GM18909 (cell line): ENCODE data around the gene ZC3H7B.
A peak's percentile ranks its signal among the peaks of the same experiment; 100 is the strongest.
"Not testable (repeated sequence)": the region's sequence is repeated elsewhere in the genome, so short reads cannot be mapped to it uniquely, and the experiment has no call there.

Experiments used
- ATAC-seq: cut with Tn5 transposase; IDR thresholded peaks from one replicate; pipeline ENCODE4 v1.9.1; 2021; ENCODE audit warnings: mild to moderate bottlenecking; ENCODE audit not compliant: unreplicated experiment, poor library complexity

ZC3H7B gene

GRCh38 chr22:41285441-41285819 is 15.9 kb upstream of the ZC3H7B start:
- no peak for ATAC-seq

- peak; percentile 95 for ATAC-seq
These were observed 15.3 kb upstream of the ZC3H7B start, which contains the start of gene RANGAP1 for GRCh38 chr22:41285820-41286638. Gene RANGAP1, minus strand, starts transcription at chr22:41286187. Its CDS starts 5,143 bp downstream, at chr22:41281044.

DNA sequence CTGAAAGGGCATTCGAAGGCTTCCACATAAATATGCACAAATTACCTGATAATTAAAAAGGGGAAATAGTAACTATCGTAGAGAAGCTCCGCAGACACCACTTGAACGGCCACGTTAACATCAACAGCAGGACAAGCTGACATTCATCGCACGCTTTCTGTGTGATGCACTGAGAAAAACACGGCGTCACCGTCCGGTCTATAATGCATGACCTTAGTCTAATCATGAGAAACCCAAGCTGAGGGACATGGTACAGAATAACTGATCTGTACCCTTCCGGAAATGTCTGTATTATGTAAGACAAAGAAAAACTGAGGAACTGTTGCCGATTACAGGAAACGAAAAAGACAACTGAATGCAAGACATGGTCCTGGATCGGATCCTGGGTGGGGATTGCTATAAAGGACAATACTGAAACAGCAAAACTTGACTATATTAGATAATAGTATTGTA is 14.7 kb upstream of the ZC3H7B start:
- peak; percentile 22 for ATAC-seq

- ATAC-seq = no peak
These were observed 12.9 kb upstream of the ZC3H7B start for GRCh38 chr22:41288245-41288946.

DNA sequence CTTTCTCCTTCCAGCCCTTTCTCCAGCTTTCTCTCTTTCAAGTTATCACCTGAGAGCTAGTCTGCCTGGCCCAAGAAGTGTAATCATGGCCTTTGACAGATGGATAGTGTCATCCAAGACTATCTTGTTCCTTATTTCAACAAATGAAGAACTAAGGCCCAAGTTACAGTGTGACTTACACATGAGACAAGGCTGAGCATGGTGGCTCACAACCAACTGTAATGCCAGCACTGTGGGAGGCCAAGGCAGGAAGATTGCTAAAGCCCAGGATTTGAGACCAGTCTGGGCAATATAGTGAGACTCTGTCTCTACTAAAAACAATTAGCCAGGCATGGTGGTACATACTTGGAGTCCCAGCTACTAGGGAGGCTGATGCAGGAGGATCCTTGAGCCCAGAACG is 11.7 kb upstream of the ZC3H7B start:
- ATAC-seq = no peak

DNA sequence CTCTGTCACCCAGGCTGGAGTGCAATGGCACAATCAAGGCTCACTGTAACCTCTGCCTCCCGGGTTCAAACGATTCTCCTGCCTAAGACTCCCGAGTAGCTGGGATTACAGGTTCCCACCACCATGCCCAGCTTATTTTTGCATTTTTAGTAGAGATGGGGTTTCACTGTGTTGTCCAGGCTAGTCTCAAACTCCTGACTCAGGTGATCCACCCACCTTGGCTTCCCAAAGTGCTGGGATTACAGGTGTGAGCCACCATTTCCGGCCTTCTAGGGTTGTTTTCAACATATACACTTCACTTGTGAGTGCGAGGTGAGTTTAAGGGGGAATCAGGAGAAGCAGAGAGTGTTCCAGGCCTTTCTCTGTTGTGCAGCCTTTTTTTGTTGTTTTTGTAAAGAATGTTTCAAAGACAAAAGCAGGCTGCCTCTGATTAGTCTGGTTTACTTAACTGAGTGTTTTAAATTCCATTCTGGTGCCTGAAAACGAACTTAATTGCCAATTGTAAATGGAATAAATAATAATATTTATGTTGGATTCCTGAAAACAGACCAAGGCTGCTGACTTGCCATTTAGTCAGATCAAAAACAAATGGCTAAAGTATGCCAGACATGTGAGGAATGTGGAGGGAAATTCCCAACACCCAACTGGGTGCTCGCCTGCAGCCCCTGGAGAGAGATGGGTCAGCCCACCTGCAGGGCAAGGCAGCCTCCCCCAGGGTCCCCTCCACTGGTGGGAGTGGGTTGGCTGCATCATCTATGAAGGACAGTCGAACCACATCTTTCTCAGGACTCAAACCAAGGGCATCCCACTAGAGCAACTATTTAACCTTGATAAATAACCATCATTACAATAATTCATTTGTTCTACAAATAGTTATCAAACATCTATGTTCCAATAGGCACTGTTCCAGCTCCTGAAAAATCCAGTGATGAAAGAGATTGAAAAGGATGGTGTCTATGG is 10.8 kb upstream of the ZC3H7B start:
- ATAC-seq = no peak

DNA sequence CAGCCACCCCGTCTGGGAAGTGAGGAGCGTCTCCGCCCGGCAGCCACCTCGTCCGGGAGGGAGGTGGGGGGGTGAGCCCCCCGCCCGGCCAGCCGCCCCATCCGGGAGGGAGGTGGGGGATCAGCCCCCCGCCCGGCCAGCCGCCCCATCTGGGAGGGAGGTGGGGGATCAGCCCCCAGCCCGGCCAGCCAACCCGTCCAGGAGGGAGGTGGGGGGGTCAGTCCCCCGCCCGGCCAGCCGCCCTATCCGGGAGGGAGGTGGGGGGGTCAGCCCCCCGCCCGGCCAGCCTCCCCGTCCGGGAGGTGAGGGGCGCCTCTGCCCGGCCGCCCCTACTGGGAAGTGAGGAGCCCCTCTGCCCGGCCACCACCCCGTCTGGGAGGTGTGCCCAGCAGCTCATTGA is 6.5 kb upstream of the ZC3H7B start:
- not testable (repeated sequence) for ATAC-seq

- no peak for ATAC-seq
These were observed 4.3 kb upstream of the ZC3H7B start for GRCh38 chr22:41296826-41297667.

DNA sequence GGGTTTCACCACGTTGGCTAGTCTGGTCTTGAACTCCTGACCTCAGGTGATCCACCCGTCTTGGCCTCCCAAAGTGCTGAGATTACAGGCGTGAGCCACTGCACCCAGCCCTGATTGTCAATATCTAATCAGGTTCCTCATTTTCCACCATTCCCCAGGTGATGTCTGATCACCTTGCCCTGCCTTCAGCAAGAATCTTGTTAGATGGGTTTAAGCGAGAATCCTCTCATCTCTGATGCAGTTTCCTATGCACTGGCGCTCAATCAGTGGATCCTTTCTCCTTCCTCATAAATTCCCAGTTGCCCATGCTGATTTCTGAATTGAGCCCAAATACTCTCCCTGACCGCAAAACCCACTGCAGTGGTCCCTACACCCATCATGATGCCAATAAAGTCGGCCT is 664 bp upstream of the ZC3H7B start:
- ATAC-seq = no peak

GRCh38 chr22:41302021-41302767 is 869 bp downstream of the ZC3H7B start:
- peak; percentile 19 for ATAC-seq

- no peak for ATAC-seq
These were observed 1.5 kb downstream of the ZC3H7B start for GRCh38 chr22:41302811-41303210.

- no peak for ATAC-seq
These were observed 4.3 kb downstream of the ZC3H7B start for GRCh38 chr22:41305646-41306045.

- ATAC-seq = no peak
These were observed 6.7 kb downstream of the ZC3H7B start for GRCh38 chr22:41308054-41308453.

GRCh38 chr22:41308544-41308947 is 7.2 kb downstream of the ZC3H7B start:
- ATAC-seq = no peak

DNA sequence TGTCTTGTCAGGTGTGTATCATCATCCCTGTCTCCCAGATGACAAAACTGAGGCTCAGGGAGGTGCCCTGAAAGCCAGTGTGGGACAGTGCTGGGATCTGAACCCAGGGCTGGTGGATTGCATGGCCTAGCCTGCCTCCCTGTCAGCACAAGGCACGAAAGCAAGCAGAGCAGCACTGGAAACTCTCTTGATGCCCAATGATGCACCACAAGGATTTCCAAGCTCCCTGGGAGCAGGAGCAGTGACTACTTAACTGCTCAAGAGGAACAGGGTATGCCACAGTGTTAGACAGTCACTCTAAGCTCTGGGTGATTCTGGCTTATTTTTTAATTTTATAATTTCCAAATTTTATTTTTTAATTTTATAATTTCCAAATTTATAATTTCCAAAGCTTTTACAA is 9.0 kb downstream of the ZC3H7B start:
- no peak for ATAC-seq

- no peak for ATAC-seq
These were observed 10.2 kb downstream of the ZC3H7B start for GRCh38 chr22:41311487-41311886.

DNA sequence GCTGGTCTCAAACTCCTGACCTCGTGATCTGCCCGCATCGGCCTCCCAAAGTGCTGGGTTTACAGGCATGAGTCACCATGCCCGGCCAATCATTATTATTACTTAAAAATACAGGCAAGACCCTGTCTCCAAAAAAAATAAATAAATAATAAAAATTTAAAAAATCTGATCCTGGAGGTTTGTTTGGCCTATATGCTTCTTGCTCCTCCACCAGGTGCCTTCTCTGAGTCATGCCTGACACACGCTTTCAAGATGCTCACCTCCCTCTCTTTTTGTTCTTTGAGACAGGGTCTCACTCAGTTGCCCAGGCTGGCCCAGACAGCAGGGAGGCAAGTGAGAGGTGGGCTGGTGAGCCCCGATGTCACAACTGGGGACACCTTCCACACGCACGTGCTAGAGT is 13.5 kb downstream of the ZC3H7B start:
- ATAC-seq = no peak

DNA sequence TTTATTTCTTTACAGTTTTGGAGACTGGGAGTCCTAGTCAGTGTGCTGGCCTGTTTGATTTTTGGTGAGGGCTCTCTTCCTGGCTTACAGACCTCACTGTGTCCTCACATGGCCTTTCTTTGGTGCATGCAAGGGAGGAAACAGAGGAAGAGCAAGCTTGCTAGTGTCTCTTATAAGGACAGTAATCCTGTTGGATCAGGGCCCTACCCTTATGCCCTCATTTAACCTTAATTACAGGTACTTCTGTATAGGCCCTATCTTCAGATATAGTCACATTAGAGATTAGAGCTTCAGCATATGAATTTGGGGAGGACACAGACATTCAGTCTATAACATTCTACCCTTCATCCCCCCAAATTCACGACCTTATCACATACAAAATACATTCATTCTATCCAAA is 14.3 kb downstream of the ZC3H7B start:
- ATAC-seq = no peak
